PFSK-1 (cell line): ENCODE measurements around the gene ZNF341.

Experiments
- POLR2AphosphoS5 ChIP-seq: IDR thresholded peaks from 2 replicates; pipeline ENCODE4 v1.6.1; 2012; ENCODE audit warnings: low read depth, mild to moderate bottlenecking, control low read depth, low read length, moderate library complexity
- SIN3A ChIP-seq: IDR thresholded peaks from 2 replicates; pipeline ENCODE4 v1.6.1; 2012; ENCODE audit warnings: mild to moderate bottlenecking, low read length, moderate library complexity, borderline replicate concordance; ENCODE audit not compliant: insufficient read depth
- TF ChIP-seq, protein P1 (sequence below), 2 experiments: IDR thresholded peaks; 2 replicates each; pipeline versions ENCODE4 v1.6.1 to v1.8.0; 2011 to 2012; ENCODE audit warnings: low read depth in 2 of 2, low read length in 2 of 2, control low read depth in 1 of 2, inconsistent platforms in 1 of 2, mild to moderate bottlenecking in 1 of 2, moderate library complexity in 1 of 2; ENCODE audit not compliant: insufficient read depth in 1 of 2

- no peak for TF ChIP-seq POLR2AphosphoS5
- TF ChIP-seq, protein P1, sequence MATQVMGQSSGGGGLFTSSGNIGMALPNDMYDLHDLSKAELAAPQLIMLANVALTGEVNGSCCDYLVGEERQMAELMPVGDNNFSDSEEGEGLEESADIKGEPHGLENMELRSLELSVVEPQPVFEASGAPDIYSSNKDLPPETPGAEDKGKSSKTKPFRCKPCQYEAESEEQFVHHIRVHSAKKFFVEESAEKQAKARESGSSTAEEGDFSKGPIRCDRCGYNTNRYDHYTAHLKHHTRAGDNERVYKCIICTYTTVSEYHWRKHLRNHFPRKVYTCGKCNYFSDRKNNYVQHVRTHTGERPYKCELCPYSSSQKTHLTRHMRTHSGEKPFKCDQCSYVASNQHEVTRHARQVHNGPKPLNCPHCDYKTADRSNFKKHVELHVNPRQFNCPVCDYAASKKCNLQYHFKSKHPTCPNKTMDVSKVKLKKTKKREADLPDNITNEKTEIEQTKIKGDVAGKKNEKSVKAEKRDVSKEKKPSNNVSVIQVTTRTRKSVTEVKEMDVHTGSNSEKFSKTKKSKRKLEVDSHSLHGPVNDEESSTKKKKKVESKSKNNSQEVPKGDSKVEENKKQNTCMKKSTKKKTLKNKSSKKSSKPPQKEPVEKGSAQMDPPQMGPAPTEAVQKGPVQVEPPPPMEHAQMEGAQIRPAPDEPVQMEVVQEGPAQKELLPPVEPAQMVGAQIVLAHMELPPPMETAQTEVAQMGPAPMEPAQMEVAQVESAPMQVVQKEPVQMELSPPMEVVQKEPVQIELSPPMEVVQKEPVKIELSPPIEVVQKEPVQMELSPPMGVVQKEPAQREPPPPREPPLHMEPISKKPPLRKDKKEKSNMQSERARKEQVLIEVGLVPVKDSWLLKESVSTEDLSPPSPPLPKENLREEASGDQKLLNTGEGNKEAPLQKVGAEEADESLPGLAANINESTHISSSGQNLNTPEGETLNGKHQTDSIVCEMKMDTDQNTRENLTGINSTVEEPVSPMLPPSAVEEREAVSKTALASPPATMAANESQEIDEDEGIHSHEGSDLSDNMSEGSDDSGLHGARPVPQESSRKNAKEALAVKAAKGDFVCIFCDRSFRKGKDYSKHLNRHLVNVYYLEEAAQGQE (IDR thresholded peaks at IDR 0.05; ENCODE audit: insufficient read depth in 1 of 2, low read depth in 2 of 2, low read length in 2 of 2): no peak
- TF ChIP-seq SIN3A: no peak
Measured at GRCh38 chr20:33685328-33686099, 46.3 kb upstream of the ZNF341 start.
